Trophoblast cell (in vitro differentiated cells and primary cell): ENCODE measurements around the gene LZTS2.
A peak's percentile ranks its signal among the peaks of the same experiment; 100 is the strongest.

ENCODE experiments used
- DNase-seq, 2 donors: peaks; one replicate each; pipeline ENCODE4 v3.0.0-alpha.2; 2016
- H2AFZ ChIP-seq: 2 replicates; pipeline ENCODE4 v1.6.1; 2013; ENCODE audit warnings: low read length, moderate library complexity, mild to moderate bottlenecking; ENCODE audit not compliant: insufficient read depth, poor library complexity
- H2AK5ac ChIP-seq: 2 replicates; pipeline ENCODE4 v1.6.1; 2013; ENCODE audit warnings: mild to moderate bottlenecking, low read length
- H2BK120ac ChIP-seq: 2 replicates; pipeline ENCODE4 v1.6.1; 2013; ENCODE audit warnings: low read length, mild to moderate bottlenecking, moderate library complexity; ENCODE audit not compliant: insufficient read depth, poor library complexity
- H2BK12ac ChIP-seq: 2 replicates; pipeline ENCODE4 v1.6.1; 2013; ENCODE audit warnings: mild to moderate bottlenecking, low read length, moderate library complexity
- H2BK5ac ChIP-seq: 2 replicates; pipeline ENCODE4 v1.6.1; 2013; ENCODE audit warnings: low read length, low read depth, moderate library complexity, mild to moderate bottlenecking; ENCODE audit not compliant: poor library complexity
- H3K14ac ChIP-seq: 2 replicates; pipeline ENCODE4 v1.6.1; 2013; ENCODE audit warnings: mild to moderate bottlenecking, low read length
- H3K18ac ChIP-seq: 2 replicates; pipeline ENCODE4 v1.6.1; 2013; ENCODE audit warnings: mild to moderate bottlenecking, low read length
- H3K23ac ChIP-seq: 2 replicates; pipeline ENCODE4 v1.6.1; 2013; ENCODE audit warnings: low read length
- H3K27ac ChIP-seq: 2 replicates; pipeline ENCODE4 v1.5.1; 2013; ENCODE audit warnings: low read depth, mild to moderate bottlenecking, inconsistent platforms, low read length, moderate library complexity
- H3K27me3 ChIP-seq: 2 replicates; pipeline ENCODE4 v1.6.1; 2013; ENCODE audit warnings: inconsistent platforms, mild to moderate bottlenecking, low read length, moderate library complexity; ENCODE audit not compliant: insufficient read depth
- H3K36me3 ChIP-seq, 2 experiments: 1 replicate in 1 of 2; 2 replicates in 1 of 2; pipeline ENCODE4 v1.6.1; 2013; ENCODE audit warnings: low read length in 2 of 2, mild to moderate bottlenecking in 2 of 2, moderate library complexity in 1 of 2; ENCODE audit not compliant: insufficient read depth in 2 of 2, control insufficient read depth in 1 of 2
- H3K4ac ChIP-seq: 2 replicates; pipeline ENCODE4 v1.6.1; 2013; ENCODE audit warnings: low read depth, mild to moderate bottlenecking, low read length, moderate library complexity
- H3K4me1 ChIP-seq, 2 experiments: 1 replicate in 1 of 2; 2 replicates in 1 of 2; pipeline ENCODE4 v1.6.1; 2013; ENCODE audit warnings: low read length in 2 of 2, mild to moderate bottlenecking in 2 of 2, moderate library complexity in 1 of 2; ENCODE audit not compliant: insufficient read depth in 2 of 2, control insufficient read depth in 1 of 2
- H3K4me2 ChIP-seq: 2 replicates; pipeline ENCODE4 v1.6.1; 2013; ENCODE audit warnings: inconsistent platforms, mild to moderate bottlenecking, low read length, moderate library complexity
- H3K4me3 ChIP-seq: 2 replicates; pipeline ENCODE4 v1.5.1; 2013; ENCODE audit warnings: mild to moderate bottlenecking, low read depth, low read length, inconsistent platforms
- H3K79me1 ChIP-seq: one replicate; pipeline ENCODE4 v1.6.1; 2013; ENCODE audit warnings: low read length
- H3K79me2 ChIP-seq: 2 replicates; pipeline ENCODE4 v1.6.1; 2013; ENCODE audit warnings: low read length, mild to moderate bottlenecking; ENCODE audit not compliant: control insufficient read depth, insufficient read depth, poor library complexity
- H3K9ac ChIP-seq: 2 replicates; pipeline ENCODE4 v1.6.1; 2013; ENCODE audit warnings: mild to moderate bottlenecking, low read length
- H3K9me3 ChIP-seq: 2 replicates; pipeline ENCODE4 v1.6.1; 2013; ENCODE audit warnings: low read depth, mild to moderate bottlenecking, control low read depth, inconsistent platforms, low read length; ENCODE audit not compliant: insufficient read depth
- H4K12ac ChIP-seq: 2 replicates; pipeline ENCODE4 v1.6.1; 2013; ENCODE audit warnings: low read depth, mild to moderate bottlenecking, low read length, moderate library complexity
- H4K8ac ChIP-seq: 2 replicates; pipeline ENCODE4 v1.6.1; 2013; ENCODE audit warnings: low read depth, mild to moderate bottlenecking, low read length, moderate library complexity
- H4K91ac ChIP-seq: one replicate; pipeline ENCODE4 v1.6.1; 2013; ENCODE audit warnings: low read depth, mild to moderate bottlenecking, low read length, moderate library complexity
- WGBS: extraction: QIAGEN DNeasy Blood & Tissue Kit; methylation state at CpG from one replicate; pipeline ENCODE4 v1.1.7; 2013; ENCODE audit warnings: missing lambda C conversion rate; ENCODE audit not compliant: insufficient read length, insufficient coverage; ENCODE audit errors: extremely low coverage; 5-methylcytosine and 5-hydroxymethylcytosine counted together

Gene LZTS2

DNA sequence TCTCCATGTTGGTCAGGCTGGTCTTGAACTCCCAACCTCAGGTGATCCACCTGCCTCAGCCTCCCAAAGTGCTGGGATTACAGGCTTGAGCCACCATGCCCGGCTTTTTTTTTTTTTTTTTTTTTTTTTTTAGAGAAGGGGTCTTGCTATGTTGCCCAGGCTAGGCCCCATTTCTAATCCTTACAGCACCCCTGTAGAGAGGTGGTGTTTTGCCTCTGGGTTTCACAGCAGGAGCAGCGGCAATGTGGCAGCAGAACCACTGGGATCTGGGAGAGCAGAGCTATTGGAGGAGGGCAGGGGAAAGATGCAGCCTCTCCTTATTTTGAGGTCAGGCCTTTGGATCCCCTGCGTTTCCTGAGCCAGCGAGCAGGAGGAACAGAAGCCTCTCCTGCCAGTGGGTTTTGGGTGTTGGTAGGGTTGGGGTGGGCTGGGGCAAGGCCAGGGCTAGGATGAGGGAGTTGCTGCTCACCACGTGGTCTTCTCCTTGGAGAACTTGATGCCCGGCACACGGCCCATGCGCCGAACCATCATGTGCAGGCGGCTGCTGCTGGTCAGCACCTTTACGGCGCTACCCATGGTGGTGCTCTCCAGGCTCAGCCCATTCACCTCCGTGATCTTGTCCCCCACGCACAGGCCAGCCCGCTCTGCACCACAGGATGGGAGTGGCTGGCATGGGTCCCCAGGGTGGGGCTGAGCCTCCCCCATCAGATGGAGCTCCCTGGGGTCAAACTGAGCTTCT, 23.5 kb downstream of the LZTS2 start:
- no peak overlapping the region for H3K23ac ChIP-seq
- H3K27ac ChIP-seq = no peak overlapping the region
- no peak for DNase-seq
- WGBS = no CpG with 5 or more reads among the region's 15 CpGs
- H3K4me2 ChIP-seq = no peak overlapping the region
- no peak overlapping the region for H3K18ac ChIP-seq
- no peak overlapping the region for H2BK120ac ChIP-seq
- no peak overlapping the region for H2AFZ ChIP-seq
- H4K8ac ChIP-seq = no peak overlapping the region
- no peak overlapping the region for H3K4ac ChIP-seq
- H2BK5ac ChIP-seq = no peak overlapping the region
- no peaks in the 10 kb centered on the region for H3K36me3 ChIP-seq
- no peak overlapping the region for H3K9ac ChIP-seq
- H2AK5ac ChIP-seq = no peak overlapping the region
- no peaks in the 10 kb centered on the region for H3K79me1 ChIP-seq
- peaks cover 2% of the 10 kb centered on the region for H3K9me3 ChIP-seq
- no peak overlapping the region for H3K4me3 ChIP-seq
- peaks cover 6 to 12% of the 10 kb centered on the region in 2 experiments for H3K4me1 ChIP-seq
- no peaks in the 10 kb centered on the region for H3K27me3 ChIP-seq
- no peak overlapping the region for H3K14ac ChIP-seq
- H3K79me2 ChIP-seq = no peaks in the 10 kb centered on the region
- no peak overlapping the region for H2BK12ac ChIP-seq
- no peak overlapping the region for H4K91ac ChIP-seq
- H4K12ac ChIP-seq = no peak overlapping the region

- H3K4me2 ChIP-seq = no peak overlapping the region
- H3K36me3 ChIP-seq = no peaks in the 10 kb centered on the region
- no peak overlapping the region for H3K18ac ChIP-seq
- H3K14ac ChIP-seq = no peak overlapping the region
- no peaks in the 10 kb centered on the region for H3K9me3 ChIP-seq
- H3K23ac ChIP-seq = no peak overlapping the region
- no peaks in the 10 kb centered on the region for H3K79me2 ChIP-seq
- H2AFZ ChIP-seq = no peak overlapping the region
- H4K12ac ChIP-seq = no peak overlapping the region
- H3K79me1 ChIP-seq = peaks cover 3% of the 10 kb centered on the region
- H4K8ac ChIP-seq = no peak overlapping the region
- H2BK120ac ChIP-seq = no peak overlapping the region
- H3K4me3 ChIP-seq = no peak overlapping the region
- H3K27ac ChIP-seq = no peak overlapping the region
- H3K4me1 ChIP-seq = peaks cover 14 to 21% of the 10 kb centered on the region in 2 experiments
- no peaks in the 10 kb centered on the region for H3K27me3 ChIP-seq
- no peak overlapping the region for H3K9ac ChIP-seq
- DNase-seq = no peak
- no peak overlapping the region for H2BK5ac ChIP-seq
- no peak overlapping the region for H2BK12ac ChIP-seq
- H2AK5ac ChIP-seq = no peak overlapping the region
- no CpG with 5 or more reads among the region's 10 CpGs for WGBS
- H4K91ac ChIP-seq = no peak overlapping the region
- H3K4ac ChIP-seq = no peak overlapping the region
Observed at GRCh38 chr10:101027106-101027720, 27.6 kb downstream of the LZTS2 start.

GRCh38 chr10:101028446-101029337, 29.1 kb downstream of the LZTS2 start:
- Histone ChIP-seq H3K79me2 (no peaks in the 10 kb centered on the region), H3K4me2 (no peak overlapping the region), H2BK120ac (no peak overlapping the region), H3K18ac (no peak overlapping the region), H3K4me1 (peaks cover 17 to 25% of the 10 kb centered on the region in 2 experiments), H3K36me3 (no peaks in the 10 kb centered on the region), H3K4ac (no peak overlapping the region), H2AK5ac (no peak overlapping the region), H3K23ac (no peak overlapping the region), H2AFZ (no peak overlapping the region), H3K9ac (no peak overlapping the region), H4K8ac (no peak overlapping the region), H4K12ac (no peak overlapping the region), H3K79me1 (peaks cover 9% of the 10 kb centered on the region), H3K9me3 (no peaks in the 10 kb centered on the region), H3K27me3 (no peaks in the 10 kb centered on the region), H3K27ac (no peak overlapping the region), H3K4me3 (no peak overlapping the region), H4K91ac (no peak overlapping the region), H2BK5ac (no peak overlapping the region), H3K14ac (no peak overlapping the region), H2BK12ac (no peak overlapping the region)
- peak in 1 of 2 donors; percentile 14 for DNase-seq
- WGBS = no CpG with 5 or more reads among the region's 7 CpGs

DNA sequence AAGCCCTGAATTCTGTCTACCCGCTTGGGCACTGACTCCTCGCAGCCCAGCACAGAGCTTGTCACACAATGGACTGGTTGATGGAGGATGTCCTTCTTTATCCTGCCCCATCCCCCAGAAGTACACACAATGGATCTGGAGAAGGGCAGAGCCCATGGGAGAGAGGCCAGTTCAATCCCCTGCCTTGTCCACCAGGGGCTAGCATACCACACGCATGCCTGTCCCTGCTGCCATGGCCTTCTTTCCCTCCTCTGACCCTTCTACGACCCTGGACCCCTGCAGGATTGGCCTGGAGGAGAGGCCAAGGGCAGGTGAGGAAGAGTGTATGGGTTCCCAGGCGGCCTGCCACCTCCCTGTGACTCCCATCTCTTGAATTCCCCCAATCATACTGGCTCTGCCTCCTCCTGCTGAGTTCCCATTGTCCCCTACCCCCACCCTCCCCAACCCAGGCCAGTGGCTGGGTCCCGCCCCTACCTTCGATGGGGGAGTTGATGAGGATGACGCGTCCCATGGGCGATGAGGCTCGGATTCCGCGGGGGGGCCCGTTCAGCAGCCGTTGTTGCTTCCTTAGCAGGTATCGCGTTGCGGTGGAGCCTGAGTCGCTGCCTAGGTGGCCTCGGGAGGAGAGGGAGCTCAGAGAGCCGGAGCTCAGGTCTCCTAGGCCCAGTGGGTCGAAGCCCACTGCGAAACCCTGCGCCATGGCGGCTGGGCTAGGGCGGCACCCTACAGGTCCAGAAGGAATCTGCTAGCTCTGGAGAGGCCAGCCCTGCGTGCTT, 30.1 kb downstream of the LZTS2 start:
- no peak overlapping the region for H3K4ac ChIP-seq
- no peak overlapping the region for H2BK5ac ChIP-seq
- H3K14ac ChIP-seq = no peak overlapping the region
- no peak overlapping the region for H2BK12ac ChIP-seq
- H3K79me2 ChIP-seq = no peaks in the 10 kb centered on the region
- no CpG with 5 or more reads among the region's 27 CpGs for WGBS
- no peak overlapping the region for H2AFZ ChIP-seq
- H3K9me3 ChIP-seq = no peaks in the 10 kb centered on the region
- H4K8ac ChIP-seq = no peak overlapping the region
- H2BK120ac ChIP-seq = no peak overlapping the region
- H3K23ac ChIP-seq = no peak overlapping the region
- no peak for DNase-seq
- no peak overlapping the region for H3K27ac ChIP-seq
- H3K18ac ChIP-seq = no peak overlapping the region
- no peak overlapping the region for H3K4me3 ChIP-seq
- no peaks in the 10 kb centered on the region for H3K36me3 ChIP-seq
- H2AK5ac ChIP-seq = no peak overlapping the region
- H3K27me3 ChIP-seq = no peaks in the 10 kb centered on the region
- H3K4me1 ChIP-seq = peaks cover 17 to 25% of the 10 kb centered on the region in 2 experiments
- H3K4me2 ChIP-seq = no peak overlapping the region
- H4K91ac ChIP-seq = no peak overlapping the region
- H3K79me1 ChIP-seq = peaks cover 9% of the 10 kb centered on the region
- no peak overlapping the region for H4K12ac ChIP-seq
- no peak overlapping the region for H3K9ac ChIP-seq
